Fibroblast of skin of left quadriceps (primary cell): ENCODE results near the gene CELA3A.
"Not testable (repeated sequence)": the region's sequence is repeated elsewhere in the genome, so short reads cannot be mapped to it uniquely, and the experiment has no call there.

Source experiments
- DNase-seq, 2 experiments: peaks; one replicate each; pipeline ENCODE4 v3.0.0-alpha.2; 2013; ENCODE audit warnings: low read depth in 2 of 2

CELA3A gene

DNA sequence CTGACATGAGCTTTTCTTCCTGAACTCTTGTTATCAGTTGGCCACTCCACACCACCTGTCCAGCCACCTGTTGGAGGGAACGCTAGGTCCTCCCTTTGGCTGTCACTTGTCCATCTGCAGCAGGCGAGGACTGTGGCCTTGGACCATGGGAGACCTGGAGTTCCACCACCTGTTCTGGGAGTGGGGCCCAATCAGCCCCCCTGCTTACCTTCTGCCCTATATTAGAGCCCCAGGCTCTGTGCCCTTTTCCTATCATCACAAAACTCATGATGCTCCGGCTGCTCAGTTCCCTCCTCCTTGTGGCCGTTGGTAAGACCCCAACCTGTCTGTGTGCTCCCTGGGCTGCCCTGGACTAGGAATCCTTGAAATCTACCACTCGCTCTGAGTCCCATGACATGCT is at the start of gene CELA3A:
TSS of gene CELA3A (plus strand) at position 249 of the 400 bp plus-strand sequence. CDS start at position 267, 18 bp downstream.
- DNase-seq, result no peak

GRCh38 chr1:21952786-21953520 is 48.5 kb upstream of the CELA3A start:
- DNase-seq, result no peak

- DNase-seq, result no peak
These were observed 46.4 kb upstream of the CELA3A start for GRCh38 chr1:21955058-21955457.

GRCh38 chr1:21955501-21956281 is 45.8 kb upstream of the CELA3A start:
- no peak for DNase-seq

GRCh38 chr1:21956720-21957552 is 44.5 kb upstream of the CELA3A start:
- no peak for DNase-seq

- no peak for DNase-seq
These were observed 40.1 kb upstream of the CELA3A start for GRCh38 chr1:21961337-21961736.

DNA sequence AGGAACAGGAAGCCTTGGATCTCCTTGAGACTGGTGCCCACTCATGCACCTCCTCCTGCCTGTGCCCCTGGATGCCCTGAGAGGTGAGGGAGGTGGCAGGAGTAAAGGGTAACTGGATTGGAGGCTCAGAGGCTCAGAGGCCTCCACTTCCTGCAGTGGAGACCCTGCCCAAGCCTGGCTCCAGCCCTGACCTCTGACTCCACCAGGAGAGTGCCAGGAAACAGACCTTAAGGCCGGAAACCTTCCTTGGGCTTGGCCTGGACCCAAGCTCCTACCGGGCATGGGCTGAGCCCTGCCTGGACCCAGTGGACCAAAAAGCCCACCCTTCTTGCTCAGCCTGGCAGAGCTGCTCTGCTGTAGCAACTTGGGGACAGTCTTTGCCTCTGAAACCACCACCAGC is 39.7 kb upstream of the CELA3A start:
- no peak for DNase-seq

DNA sequence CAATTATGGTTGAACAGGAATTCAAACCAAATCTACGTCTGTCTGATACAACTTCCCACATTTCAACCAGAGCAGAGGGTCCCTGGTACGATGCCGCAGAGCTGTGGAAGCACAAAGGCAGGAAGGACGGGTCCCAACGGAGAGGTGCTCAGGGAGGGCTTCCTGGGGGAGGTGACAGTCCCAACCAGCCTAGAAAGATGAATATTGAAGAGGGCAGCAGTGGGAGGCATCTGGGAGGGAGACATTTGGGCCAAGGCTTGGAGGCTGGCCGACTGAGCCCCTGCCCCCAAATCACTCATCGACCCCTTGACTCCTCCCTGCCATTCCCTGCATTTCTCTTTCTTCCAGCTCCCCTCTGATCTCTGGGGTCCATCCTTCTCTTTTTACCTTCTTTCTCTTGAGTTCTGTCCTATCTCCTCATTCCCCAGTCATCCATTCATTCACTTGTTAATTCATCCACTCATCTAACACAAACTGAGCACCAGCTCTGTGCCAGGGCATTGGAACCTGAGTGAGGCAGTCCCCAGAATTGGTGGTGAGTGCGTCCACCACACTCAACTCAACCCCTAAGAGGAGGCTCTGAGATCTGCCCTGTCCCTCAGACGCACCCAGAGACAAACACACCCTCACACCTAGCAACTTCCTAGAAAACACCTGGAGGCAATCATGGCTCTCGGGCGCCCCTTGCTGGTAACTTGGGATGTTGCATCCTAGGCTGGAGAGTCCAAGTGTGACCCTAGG is 37.8 kb upstream of the CELA3A start:
- DNase-seq, result peak in 1 of 2 experiments; percentile 38

- DNase-seq, result peak; percentile 27 to 36
These were observed 35.0 kb upstream of the CELA3A start for GRCh38 chr1:21966247-21967000.

GRCh38 chr1:21967216-21967615 is 34.2 kb upstream of the CELA3A start:
- not testable (repeated sequence) for DNase-seq

- DNase-seq, result not testable (repeated sequence)
These were observed 32.4 kb upstream of the CELA3A start for GRCh38 chr1:21969066-21969465.

DNA sequence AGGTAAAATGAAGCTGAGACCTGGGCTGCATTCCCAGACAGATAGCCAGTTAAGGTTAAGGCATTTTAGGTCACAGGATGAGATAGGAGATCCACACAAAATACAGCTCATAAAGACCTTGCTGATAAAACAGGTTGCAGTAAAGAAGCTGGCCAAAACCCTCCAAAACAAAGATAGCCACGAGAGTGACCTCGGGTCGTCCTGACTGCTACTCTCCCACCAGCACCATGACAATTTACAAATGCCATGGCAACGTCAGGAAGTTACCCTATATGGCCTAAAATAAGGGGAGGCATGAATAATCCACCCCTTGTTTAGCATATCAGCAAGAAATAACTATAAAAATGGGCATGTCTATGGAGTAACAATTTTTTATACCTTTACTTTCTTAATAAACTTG is 30.9 kb upstream of the CELA3A start:
- not testable (repeated sequence) for DNase-seq

DNA sequence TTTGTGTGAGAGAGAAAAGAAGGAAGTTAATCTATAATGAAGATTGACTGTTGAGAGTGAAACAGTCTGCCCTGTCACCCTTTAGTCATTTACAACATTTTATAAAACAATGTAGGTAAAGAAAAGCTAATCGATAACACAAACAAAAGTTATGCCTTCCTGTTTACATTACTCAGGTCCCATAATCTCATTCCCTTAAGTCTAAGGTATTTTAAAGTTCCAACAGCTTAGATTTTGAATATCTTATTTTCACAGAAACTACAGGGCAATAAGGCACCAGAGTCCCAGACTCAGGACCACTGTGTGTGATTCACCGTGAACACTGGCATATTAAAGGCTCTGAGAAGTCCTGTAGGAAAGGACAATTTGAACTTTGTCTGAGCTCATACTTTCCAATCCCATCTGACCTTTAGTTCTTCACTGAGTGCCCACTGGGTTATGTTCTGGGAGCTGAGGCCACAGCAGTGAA is 28.4 kb upstream of the CELA3A start:
- DNase-seq, result not testable (repeated sequence)

DNA sequence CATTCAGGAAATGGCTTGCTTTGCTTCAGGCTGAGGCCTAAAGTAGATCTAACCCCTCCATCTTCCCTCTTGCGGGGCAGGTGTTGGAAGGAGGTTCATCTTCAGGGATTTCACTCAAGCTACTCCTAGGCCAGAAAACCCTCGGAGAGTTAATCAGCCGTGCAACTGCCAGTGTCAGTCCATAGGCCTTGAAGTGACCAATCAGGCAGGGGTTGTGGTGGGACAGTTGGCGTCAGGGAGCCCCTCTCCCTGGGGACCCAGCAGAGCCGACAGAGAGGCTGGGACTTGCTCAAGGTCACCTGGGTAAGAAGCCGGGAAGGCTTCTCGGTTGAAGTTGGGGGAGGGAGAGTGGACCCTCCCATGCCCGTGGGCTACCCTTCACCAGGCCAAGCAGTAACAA is 27.5 kb upstream of the CELA3A start:
- not testable (repeated sequence) for DNase-seq

GRCh38 chr1:21974699-21975098 is 26.8 kb upstream of the CELA3A start:
- DNase-seq, result not testable (repeated sequence)

GRCh38 chr1:21975296-21975695 is 26.2 kb upstream of the CELA3A start:
- DNase-seq, result not testable (repeated sequence)

DNA sequence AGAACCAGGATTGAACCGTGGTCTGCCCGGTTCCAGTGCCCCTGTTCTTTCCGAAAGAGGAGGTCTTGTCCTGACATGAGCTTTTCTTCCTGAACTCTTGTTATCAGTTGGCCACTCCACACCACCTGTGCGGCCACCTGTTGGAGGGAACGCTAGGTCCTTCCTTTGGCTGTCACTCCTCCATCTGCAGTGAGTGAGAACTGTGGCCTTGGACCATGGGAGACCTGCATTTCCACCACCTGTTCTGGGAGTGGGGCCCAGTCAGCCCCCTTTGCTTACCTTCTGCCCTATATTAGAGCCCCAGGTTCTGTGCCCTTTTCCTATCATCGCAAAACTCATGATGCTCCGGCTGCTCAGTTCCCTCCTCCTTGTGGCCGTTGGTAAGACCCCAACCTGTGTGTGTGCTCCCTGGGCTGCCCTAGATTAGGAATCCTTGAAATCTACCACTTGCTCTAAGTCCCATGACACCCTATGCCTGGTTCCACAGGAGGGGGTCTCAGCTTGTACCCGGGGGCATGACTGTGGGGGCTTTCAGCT is 24.7 kb upstream of the CELA3A start, which contains the start of gene CELA3B:
TSS of gene CELA3B (plus strand) at position 320 of the 537 bp plus-strand sequence. CDS start at position 338, 18 bp downstream.
- not testable (repeated sequence) for DNase-seq

DNA sequence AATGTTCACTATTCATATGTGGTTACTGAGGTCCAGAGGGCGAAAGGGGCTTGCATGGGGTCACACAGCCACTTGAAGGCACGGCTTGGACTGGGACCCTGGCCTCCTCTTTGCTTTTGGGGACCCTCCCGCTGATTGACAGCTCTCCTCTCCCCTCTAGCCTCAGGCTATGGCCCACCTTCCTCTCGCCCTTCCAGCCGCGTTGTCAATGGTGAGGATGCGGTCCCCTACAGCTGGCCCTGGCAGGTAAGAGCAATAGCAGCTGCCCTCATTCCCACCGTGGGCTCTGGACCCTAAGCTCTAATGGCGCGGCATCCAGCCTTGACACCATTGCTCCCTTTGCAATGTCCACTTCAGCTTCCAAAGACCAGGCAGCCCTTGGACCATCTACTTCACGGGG is 23.2 kb upstream of the CELA3A start:
- DNase-seq, result not testable (repeated sequence)

- DNase-seq, result not testable (repeated sequence)
These were observed 20.8 kb upstream of the CELA3A start for GRCh38 chr1:21980515-21981220.
